Heart left ventricle (tissue), 16 donors: ENCODE data around the gene CARHSP1. TPM values are rescaled to one million over a fixed set of nuclear protein-coding genes. Genes with fewer than 3 reads are reported as not detected.

Source experiments
- ATAC-seq, 4 donors: fragments of 200-7000 bp; cut with Tn5 transposase; one replicate each; pipeline ENCODE4 v1.9.1; 2020 to 2022; ENCODE audit warnings: moderate library complexity in 4 of 4, mild to moderate bottlenecking in 3 of 4, moderate number of reproducible peaks in 1 of 4
- DNase-seq, 5 donors: peaks; one replicate each; pipeline ENCODE4 v3.0.0-alpha.2; 2020
- H3K27ac ChIP-seq, 12 donors: fragments of 200-600 bp; sonication (generic) in 4 of 12; one replicate each; pipeline versions ENCODE4 v1.5.0 to v1.8.0; 2016 to 2022; ENCODE audit warnings: mild to moderate bottlenecking in 2 of 12
- H3K27me3 ChIP-seq, 9 donors: fragments of 200-600 bp; sonication (generic) in 2 of 9; one replicate each; pipeline versions ENCODE4 v1.5.1 to v1.8.0; 2016 to 2022; ENCODE audit warnings: mild to moderate bottlenecking in 3 of 9
- H3K36me3 ChIP-seq, 9 donors: fragments of 200-600 bp; sonication (generic) in 2 of 9; one replicate each; pipeline versions ENCODE4 v1.5.0 to v1.8.0; 2018 to 2022; ENCODE audit warnings: mild to moderate bottlenecking in 2 of 9
- H3K4me1 ChIP-seq, 12 donors: fragments of 200-600 bp; sonication (generic) in 4 of 12; one replicate each; pipeline versions ENCODE4 v1.5.0 to v1.8.0; 2016 to 2022; ENCODE audit warnings: mild to moderate bottlenecking in 3 of 12
- H3K4me3 ChIP-seq, 12 donors: fragments of 200-600 bp; sonication (generic) in 4 of 12; one replicate each; pipeline versions ENCODE4 v1.5.0 to v1.8.0; 2017 to 2022; ENCODE audit warnings: mild to moderate bottlenecking in 9 of 12, moderate library complexity in 4 of 12
- H3K9me3 ChIP-seq, 12 donors: fragments of 200-600 bp; sonication (generic) in 4 of 12; one replicate each; pipeline versions ENCODE4 v1.5.0 to v1.8.0; 2016 to 2022; ENCODE audit warnings: mild to moderate bottlenecking in 1 of 12
- CTCF ChIP-seq, 12 donors: fragments of 200-600 bp; sonication (generic) in 4 of 12; IDR thresholded peaks; one replicate each; pipeline versions ENCODE4 v1.5.0 to v1.8.0; 2018 to 2022; ENCODE audit warnings: antibody characterized with exemption in 12 of 12, mild to moderate bottlenecking in 5 of 12
- POLR2A ChIP-seq, 2 donors: fragments of 450-650 bp; IDR thresholded peaks; one replicate each; pipeline ENCODE4 v1.6.1; 2017; ENCODE audit warnings: antibody characterized with exemption in 2 of 2, mild to moderate bottlenecking in 2 of 2, moderate library complexity in 2 of 2
- WGBS, 4 donors: extraction: QIAGEN DNeasy Blood & Tissue Kit in 2 of 4; methylation state at CpG; one replicate each; pipeline versions ENCODE4 v1.1.5 to v1.1.7; 2013 to 2018; 5-methylcytosine and 5-hydroxymethylcytosine counted together
- intact Hi-C, 10 donors: fragments of 100-400 bp; cut with DNase I; formaldehyde crosslinking; loops; one replicate each; pipeline versions ENCODE4 v1.11.1 to v1.14.2; 2022
- polyA plus RNA-seq, 2 donors: library from polyadenylated mRNA; stranded (reverse); fragments of 200-250 nt; gene quantifications; one replicate each; pipeline ENCODE4 v1.2.3, GENCODE V29; 2013
- total RNA-seq, 9 donors: library from RNA; depleted of rRNA in 2 of 9; stranded (reverse); fragments of >200 nt in 2 of 9; fragmentation: NEBNext Ultra II Directional in 3 of 9; extraction: Animal tissue kit (Norgen Biotek cat#: 25700) in 3 of 9; gene quantifications; one replicate each; pipeline versions ENCODE4 v1.1.0 to v1.2.4, GENCODE V29; 2016 to 2023
- donor health status: ischemic (EF 13 %, LVEDD 7.1; RV severe dilation, severe dysfunction).
- donor health status: healthy with polysubstance abuse.
- donor health status: DM: no; HTN: yes; CAD: no.
- donor health status: DM: no; HTN: no; CAD: no.
- donor health status: ischemic (EF 25% LVEDD 6.9; RV normal size, moderate dysfunction).
- donor health status: ischemic (EF 25% LVEDD 5.7; RV mildly dilated, moderate dysfunction).
- donor health status: healthy.
- donor health status: DM: yes; HTN: yes; CAD: no.
- donor health status: ischemic (EF 35%, LVEDD 5.7; RV mildly dilated, moderate dysfunction).
- donor health status: nonischemic (EF 11% LVEDD 7.7; RV severe dilation, severe dysfunction).
- donor health status: DM: yes; HTN: yes; CAD: no.
- donor health status: PGD.
- donor health status: ischemic (EF 29% LVEDD 5.4; RV normal size, mild dysfunction).
- donor health status: nonischemic (EF 23%, LVEDD 6.1; RV moderate dilation, normal function).

CARHSP1 gene
- total and polyA plus RNA-seq, 11 donors, result 20.0 to 62.4 (median 33.4) TPM

GRCh38 chr16:8808613-8809353, 60.0 kb downstream of the CARHSP1 start:
- ATAC-seq (no peak), DNase-seq (peak in 1 of 5 donors; percentile 42)
- H3K36me3 ChIP-seq, result peaks cover 5 to 100% (median 99%) of the 10 kb centered on the region in 9 donors
- no peaks in the 10 kb centered on the region for H3K27me3 ChIP-seq
- no peak for TF ChIP-seq CTCF (IDR thresholded peaks at IDR 0.05)
- peaks cover 0 to 5% (median 0%) of the 10 kb centered on the region in 12 donors for H3K4me1 ChIP-seq
- no peaks in the 10 kb centered on the region for H3K9me3 ChIP-seq
- intact Hi-C loops, result no loop called here
- WGBS, 4 donors, result 72 to 82% (median 81%) methylated on average over 8 to 11 of the region's 11 CpGs
- H3K27ac ChIP-seq, result no peak overlapping the region
- H3K4me3 ChIP-seq, result no peak overlapping the region

- intact Hi-C loops, result no loop called here
- Histone ChIP-seq H3K9me3 (no peaks in the 10 kb centered on the region), H3K4me1 (peaks cover 0 to 5% (median 0%) of the 10 kb centered on the region in 12 donors), H3K27me3 (no peaks in the 10 kb centered on the region), H3K27ac (no peak overlapping the region), H3K4me3 (no peak overlapping the region), H3K36me3 (peaks cover 5 to 100% (median 99%) of the 10 kb centered on the region in 9 donors)
- ATAC-seq (no peak), DNase-seq (no peak)
- 96 to 98% (median 97%) methylated on average over 3 of the region's 3 CpGs for WGBS, 4 donors
- no peak for TF ChIP-seq POLR2A (IDR thresholded peaks at IDR 0.05)
- TF ChIP-seq CTCF (IDR thresholded peaks at IDR 0.05), result no peak
Measured at GRCh38 chr16:8808009-8808408, 60.8 kb downstream of the CARHSP1 start.

- ATAC-seq, result no peak
- no peak overlapping the region for H3K4me3 ChIP-seq
- no peaks in the 10 kb centered on the region for H3K9me3 ChIP-seq
- DNase-seq, result no peak
- peaks cover 5 to 100% (median 99%) of the 10 kb centered on the region in 9 donors for H3K36me3 ChIP-seq
- H3K27ac ChIP-seq, result no peak overlapping the region
- 93 to 97% (median 96%) methylated on average over 5 of the region's 5 CpGs for WGBS, 4 donors
- H3K4me1 ChIP-seq, result peaks cover 0 to 5% (median 0%) of the 10 kb centered on the region in 12 donors
- no peaks in the 10 kb centered on the region for H3K27me3 ChIP-seq
- TF ChIP-seq POLR2A (IDR thresholded peaks at IDR 0.05), result no peak
- TF ChIP-seq CTCF (IDR thresholded peaks at IDR 0.05), result no peak
- intact Hi-C loops, result no loop called here
Measured at GRCh38 chr16:8807189-8807588, 61.6 kb downstream of the CARHSP1 start.

- TF ChIP-seq POLR2A (IDR thresholded peaks at IDR 0.05) (no peak), CTCF (IDR thresholded peaks at IDR 0.05) (no peak)
- intact Hi-C loops, result no loop called here
- H3K36me3 ChIP-seq, result peaks cover 3 to 100% (median 99%) of the 10 kb centered on the region in 9 donors
- no peak overlapping the region for H3K4me3 ChIP-seq
- H3K27ac ChIP-seq, result no peak overlapping the region
- H3K9me3 ChIP-seq, result no peaks in the 10 kb centered on the region
- peaks cover 0 to 5% (median 0%) of the 10 kb centered on the region in 12 donors for H3K4me1 ChIP-seq
- ATAC-seq (no peak), DNase-seq (no peak)
- no peaks in the 10 kb centered on the region for H3K27me3 ChIP-seq
- 89 to 93% (median 91%) methylated on average over 13 of the region's 13 CpGs for WGBS, 4 donors
Measured at GRCh38 chr16:8806272-8806983, 62.4 kb downstream of the CARHSP1 start.
